Activated gamma-delta T cell treated with Interleukin-2 at 50 U/mL for 16 hours (primary cell): ENCODE measurements around the gene MOB3B.
"Not testable (repeated sequence)": the region's sequence is repeated elsewhere in the genome, so short reads cannot be mapped to it uniquely, and the experiment has no call there.

Experiments
- DNase-seq: peaks from one replicate; pipeline ENCODE4 v3.0.0-alpha.2; 2020

The MOB3B gene

GRCh38 chr9:27442464-27442863 is 87.2 kb downstream of the MOB3B start:
- no peak for DNase-seq

- DNase-seq, result no peak
Observed at GRCh38 chr9:27441741-27442070, 87.9 kb downstream of the MOB3B start.

- no peak for DNase-seq
Observed at GRCh38 chr9:27440888-27441740, 88.5 kb downstream of the MOB3B start.

GRCh38 chr9:27438522-27438921 is 91.1 kb downstream of the MOB3B start:
- no peak for DNase-seq

- no peak for DNase-seq
Observed at GRCh38 chr9:27437652-27438373, 91.8 kb downstream of the MOB3B start.

GRCh38 chr9:27436234-27436633 is 93.4 kb downstream of the MOB3B start:
- DNase-seq, result no peak

GRCh38 chr9:27433631-27434325 is 95.8 kb downstream of the MOB3B start:
- no peak for DNase-seq

GRCh38 chr9:27432308-27432707 is 97.3 kb downstream of the MOB3B start:
- no peak for DNase-seq

- DNase-seq, result no peak
Observed at GRCh38 chr9:27431543-27432147, 98.0 kb downstream of the MOB3B start.

GRCh38 chr9:27430750-27431535 is 98.7 kb downstream of the MOB3B start:
- DNase-seq, result no peak

GRCh38 chr9:27429917-27430316 is 99.7 kb downstream of the MOB3B start:
- no peak for DNase-seq

GRCh38 chr9:27429436-27429835 is 100.2 kb downstream of the MOB3B start:
- DNase-seq, result no peak

GRCh38 chr9:27428551-27428950 is 101.1 kb downstream of the MOB3B start:
- DNase-seq, result no peak

- DNase-seq, result no peak
Observed at GRCh38 chr9:27427272-27427643, 102.4 kb downstream of the MOB3B start.

- no peak for DNase-seq
Observed at GRCh38 chr9:27426511-27427271, 102.9 kb downstream of the MOB3B start.

GRCh38 chr9:27425827-27426510 is 103.6 kb downstream of the MOB3B start:
- no peak for DNase-seq

- no peak for DNase-seq
Observed at GRCh38 chr9:27423915-27424710, 105.5 kb downstream of the MOB3B start.

- no peak for DNase-seq
Observed at GRCh38 chr9:27422279-27422834, 107.3 kb downstream of the MOB3B start.

- no peak for DNase-seq
Observed at GRCh38 chr9:27421577-27421976, 108.0 kb downstream of the MOB3B start.

- DNase-seq, result not testable (repeated sequence)
Observed at GRCh38 chr9:27419558-27419957, 110.1 kb downstream of the MOB3B start.
